Airway epithelial cell (primary cell): ENCODE results near the gene FAM227B. TPM values are rescaled to one million over a fixed set of nuclear protein-coding genes. Genes with fewer than 3 reads are reported as not detected.

Source experiments
- total RNA-seq: library from RNA; depleted of rRNA; stranded (reverse); fragments of >200 nt; gene quantifications from 2 replicates; pipeline ENCODE4 v1.2.3, GENCODE V29; 2015

FAM227B gene, protein sequence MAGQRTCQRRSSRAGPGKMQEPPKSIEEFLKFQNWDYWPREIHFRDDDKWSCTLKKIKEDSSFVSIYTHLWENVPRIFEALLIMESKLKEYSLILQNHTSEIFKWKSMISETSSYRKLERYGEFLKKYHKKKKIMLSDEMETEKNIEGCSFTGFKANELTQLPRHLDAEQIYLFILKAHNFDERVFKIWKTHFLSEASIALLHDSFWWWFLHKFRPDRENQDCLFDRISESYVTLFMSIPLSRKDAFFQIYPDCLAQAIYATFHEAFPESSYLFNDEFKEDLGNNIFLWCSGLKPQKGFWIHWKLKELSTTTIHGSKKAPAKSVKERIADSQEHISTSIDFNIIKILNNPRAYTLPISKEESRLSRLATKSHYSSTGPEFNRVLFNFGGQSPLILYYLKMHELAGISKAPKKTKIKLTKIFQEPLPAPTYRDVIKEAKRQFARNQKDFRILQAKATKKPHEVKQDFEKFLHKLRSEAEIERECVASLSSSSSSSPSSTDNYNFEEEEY
- total RNA-seq: 1.6 and 2.8 TPM in 2 replicates

DNA sequence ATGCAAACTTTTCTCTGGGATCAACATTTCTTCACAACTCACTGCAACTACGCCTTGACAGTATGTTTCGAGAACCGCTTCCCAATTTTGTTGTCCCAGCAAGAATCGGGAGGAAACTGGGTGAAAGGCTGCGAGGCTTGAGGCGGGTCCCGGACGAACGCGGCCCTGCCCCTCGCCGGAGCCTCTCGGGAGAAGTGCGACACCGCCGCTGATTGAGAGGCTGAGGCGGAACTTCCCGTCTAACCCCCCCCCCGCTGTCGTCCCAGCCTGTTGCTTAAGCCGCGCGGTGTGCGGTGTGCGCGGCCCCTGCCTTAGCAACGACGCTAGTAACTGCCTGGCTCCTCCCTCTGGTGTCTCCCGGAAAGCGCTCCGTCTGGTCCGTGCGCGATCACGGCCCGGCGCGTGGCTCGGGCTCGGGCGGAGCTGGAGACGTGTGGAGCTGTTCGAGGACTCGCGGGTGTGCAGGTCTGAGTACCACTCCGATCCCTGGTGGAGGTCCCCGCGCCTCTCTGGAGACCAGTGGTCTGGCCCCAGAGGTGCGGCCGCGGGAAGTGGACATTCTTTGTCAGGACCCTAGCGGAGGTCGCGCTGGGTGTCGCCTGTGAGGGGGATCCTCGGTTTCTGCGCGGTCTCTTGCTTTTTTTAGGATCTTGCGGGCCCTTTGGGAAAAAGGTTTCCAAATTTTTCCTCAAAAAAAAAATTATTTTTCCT lies at the start of gene FAM227B, which contains the start of gene DTWD1:
FAM227B (minus strand) TSS at position 161 of the 711 bp plus-strand sequence. CDS start 5,647 bp downstream, outside the sequence.
DTWD1 (plus strand) TSS at position 391 of the 711 bp plus-strand sequence. CDS start 4,120 bp downstream, outside the sequence.

DNA sequence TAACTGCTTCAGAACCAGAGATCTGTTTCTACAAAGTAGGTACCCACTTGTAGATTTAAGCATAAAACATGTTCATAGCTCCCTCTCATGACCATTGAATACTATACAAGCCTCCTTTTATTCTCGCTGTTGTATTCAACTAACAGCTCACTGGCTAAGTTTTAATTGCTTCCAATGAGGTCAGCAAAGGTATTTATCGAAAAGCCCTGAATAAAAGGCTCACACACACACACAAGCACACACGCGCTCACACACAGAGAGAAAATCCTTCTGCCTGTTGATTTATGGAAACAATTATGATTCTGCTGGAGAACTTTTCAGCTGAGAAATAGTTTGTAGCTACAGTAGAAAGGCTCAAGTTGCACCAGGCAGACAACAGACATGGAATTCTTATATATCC lies 197.6 kb downstream of the FAM227B start, which contains the start of gene FGF7:
FGF7 (plus strand) TSS at position 222 of the 400 bp plus-strand sequence. CDS start 1,056 bp downstream, outside the sequence.

Other genes starting within 250 kb of the FAM227B start
- 0.14 TPM in 2 replicates for gene FGF7, start 197.6 kb downstream of the FAM227B start, total RNA-seq
- gene DTWD1, start 230 bp upstream of the FAM227B start, total RNA-seq: 10.2 and 15.8 TPM in 2 replicates